ENCODE results near the gene JAG1.

- TF ChIP-seq, protein P1, sequence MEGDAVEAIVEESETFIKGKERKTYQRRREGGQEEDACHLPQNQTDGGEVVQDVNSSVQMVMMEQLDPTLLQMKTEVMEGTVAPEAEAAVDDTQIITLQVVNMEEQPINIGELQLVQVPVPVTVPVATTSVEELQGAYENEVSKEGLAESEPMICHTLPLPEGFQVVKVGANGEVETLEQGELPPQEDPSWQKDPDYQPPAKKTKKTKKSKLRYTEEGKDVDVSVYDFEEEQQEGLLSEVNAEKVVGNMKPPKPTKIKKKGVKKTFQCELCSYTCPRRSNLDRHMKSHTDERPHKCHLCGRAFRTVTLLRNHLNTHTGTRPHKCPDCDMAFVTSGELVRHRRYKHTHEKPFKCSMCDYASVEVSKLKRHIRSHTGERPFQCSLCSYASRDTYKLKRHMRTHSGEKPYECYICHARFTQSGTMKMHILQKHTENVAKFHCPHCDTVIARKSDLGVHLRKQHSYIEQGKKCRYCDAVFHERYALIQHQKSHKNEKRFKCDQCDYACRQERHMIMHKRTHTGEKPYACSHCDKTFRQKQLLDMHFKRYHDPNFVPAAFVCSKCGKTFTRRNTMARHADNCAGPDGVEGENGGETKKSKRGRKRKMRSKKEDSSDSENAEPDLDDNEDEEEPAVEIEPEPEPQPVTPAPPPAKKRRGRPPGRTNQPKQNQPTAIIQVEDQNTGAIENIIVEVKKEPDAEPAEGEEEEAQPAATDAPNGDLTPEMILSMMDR (IDR thresholded peaks at IDR 0.05; ENCODE audit: borderline replicate concordance, extremely low read depth, low read length, poor library complexity, severe bottlenecking), result no peak
- no peak for TF ChIP-seq EZH2 (IDR thresholded peaks at IDR 0.05; ENCODE audit: borderline replicate concordance, low read depth, low read length, severe bottlenecking)
These were observed 37.4 kb downstream of the JAG1 start for GRCh38 chr20:10636326-10636818.
